MG63 (cell line): ENCODE results near the gene TSPAN14. TPM values are rescaled to one million over a fixed set of nuclear protein-coding genes. Genes with fewer than 3 reads are reported as not detected.
A peak's percentile ranks its signal among the peaks of the same experiment; 100 is the strongest.
"Not testable (repeated sequence)": the region's sequence is repeated elsewhere in the genome, so short reads cannot be mapped to it uniquely, and the experiment has no call there.

Source experiments
- DNase-seq: peaks from one replicate; pipeline ENCODE4 v3.0.0-alpha.2; 2020
- H3K27me3 ChIP-seq: fragments of 250-450 bp; sonication (Bioruptor Pico); 2 replicates; pipeline ENCODE4 v1.5.1; 2020; ENCODE audit warnings: mild to moderate bottlenecking, moderate library complexity
- H3K36me3 ChIP-seq: fragments of 250-450 bp; sonication (Bioruptor Pico); 2 replicates; pipeline ENCODE4 v1.5.1; 2020; ENCODE audit warnings: mild to moderate bottlenecking, moderate library complexity
- H3K4me3 ChIP-seq: fragments of 250-450 bp; sonication (Bioruptor Pico); 2 replicates; pipeline ENCODE4 v1.5.1; 2020; ENCODE audit warnings: mild to moderate bottlenecking, moderate library complexity
- H3K9me3 ChIP-seq: fragments of 250-450 bp; sonication (Bioruptor Pico); 2 replicates; pipeline ENCODE4 v1.5.1; 2020; ENCODE audit warnings: mild to moderate bottlenecking, moderate library complexity
- total RNA-seq: library from RNA; depleted of rRNA; stranded (reverse); fragments of >200 nt; shearing (Covaris generic); gene quantifications from 2 replicates; pipeline ENCODE4 v1.2.3, GENCODE V29; 2014; ENCODE audit warnings: low replicate concordance

TSPAN14 gene
- total RNA-seq, 1 experiment from 2014 or later, result 10.0 TPM

DNA sequence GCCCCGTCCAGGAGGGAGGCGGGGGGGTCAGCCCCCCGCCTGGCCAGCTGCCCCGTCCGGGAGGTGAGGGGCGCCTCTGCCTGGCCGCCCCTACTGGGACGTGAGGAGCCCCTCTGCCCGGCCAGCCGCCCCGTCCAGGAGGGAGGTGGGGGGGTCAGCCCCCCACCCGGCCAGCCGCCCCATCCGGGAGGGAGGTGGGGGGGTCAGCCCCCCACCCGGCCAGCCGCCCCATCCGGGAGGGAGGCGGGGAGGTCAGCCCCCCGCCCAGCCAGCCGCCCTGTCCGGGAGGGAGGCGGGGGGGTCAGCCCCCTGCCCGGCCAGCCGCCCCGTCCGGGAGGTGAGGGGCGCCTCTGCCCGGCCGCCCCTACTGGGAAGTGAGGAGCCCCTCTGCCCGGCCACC is 80.5 kb downstream of the TSPAN14 start:
- not testable (repeated sequence) for H3K36me3 ChIP-seq, H3K27me3 ChIP-seq, H3K9me3 ChIP-seq, DNase-seq, H3K4me3 ChIP-seq

DNA sequence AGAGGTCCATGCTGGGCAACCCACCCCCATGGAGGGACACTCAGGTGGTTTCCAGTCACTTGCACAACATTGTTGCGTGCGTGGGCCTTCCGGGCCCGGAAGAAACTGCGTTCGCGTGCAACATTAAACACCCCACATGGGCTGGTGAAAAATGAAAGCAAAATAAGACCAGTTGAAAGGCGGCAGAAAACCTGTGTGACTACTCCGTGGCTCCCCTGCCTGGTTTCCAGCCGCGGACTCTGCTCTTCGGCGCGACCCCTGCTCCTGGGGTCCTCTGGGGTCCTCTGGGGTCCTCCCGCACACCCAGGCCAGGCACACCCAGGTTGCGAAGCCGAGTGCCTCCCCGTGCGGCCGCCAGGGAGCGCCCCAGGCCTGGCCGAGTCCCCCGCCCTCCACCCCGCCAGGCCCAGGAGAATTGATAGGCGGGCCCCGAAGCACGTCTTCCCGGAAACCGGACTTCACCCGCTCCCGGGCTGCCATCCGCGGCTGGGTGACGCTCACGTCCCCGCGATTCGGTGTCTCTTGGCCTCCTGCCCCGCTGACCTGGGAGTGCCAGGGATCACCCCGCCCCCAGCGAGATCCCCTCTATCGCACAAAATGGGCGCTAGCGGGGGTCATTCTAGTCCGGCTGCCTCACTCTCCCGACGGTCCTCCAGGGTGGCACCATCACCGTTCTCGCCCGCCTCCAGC is 81.7 kb downstream of the TSPAN14 start:
- DNase-seq, result peak; percentile 75
- no peaks in the 10 kb centered on the region for H3K27me3 ChIP-seq
- peak overlapping the region; percentile 48 for H3K4me3 ChIP-seq
- no peaks in the 10 kb centered on the region for H3K9me3 ChIP-seq
- no peaks in the 10 kb centered on the region for H3K36me3 ChIP-seq

DNA sequence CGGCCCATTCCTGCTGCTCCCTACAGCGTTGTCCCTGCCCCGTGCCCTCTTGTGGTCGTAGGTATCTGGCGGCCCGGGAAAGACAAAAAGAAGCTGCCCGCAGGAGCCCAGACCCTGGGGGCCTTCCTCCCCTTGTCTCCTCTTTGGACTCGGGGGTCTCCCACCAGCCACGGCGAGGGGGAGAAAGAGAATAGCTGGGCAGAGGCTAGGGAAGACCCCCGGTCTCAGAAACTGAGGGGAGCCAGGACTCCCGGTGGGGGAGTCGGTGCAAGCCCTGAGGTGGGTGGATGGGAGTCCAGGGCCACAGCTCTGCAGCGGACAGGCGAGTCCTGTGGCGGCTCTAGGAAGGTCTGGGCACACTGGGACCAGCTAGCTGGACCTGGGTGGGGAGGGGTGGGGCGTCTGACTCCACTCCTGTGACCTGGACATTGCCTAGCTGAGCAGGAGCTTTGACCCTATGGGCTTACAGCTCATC is 82.3 kb downstream of the TSPAN14 start:
- Histone ChIP-seq H3K27me3 (no peaks in the 10 kb centered on the region), H3K4me3 (peak overlapping the region; percentile 48), H3K36me3 (no peaks in the 10 kb centered on the region), H3K9me3 (no peaks in the 10 kb centered on the region)
- no peak for DNase-seq

DNA sequence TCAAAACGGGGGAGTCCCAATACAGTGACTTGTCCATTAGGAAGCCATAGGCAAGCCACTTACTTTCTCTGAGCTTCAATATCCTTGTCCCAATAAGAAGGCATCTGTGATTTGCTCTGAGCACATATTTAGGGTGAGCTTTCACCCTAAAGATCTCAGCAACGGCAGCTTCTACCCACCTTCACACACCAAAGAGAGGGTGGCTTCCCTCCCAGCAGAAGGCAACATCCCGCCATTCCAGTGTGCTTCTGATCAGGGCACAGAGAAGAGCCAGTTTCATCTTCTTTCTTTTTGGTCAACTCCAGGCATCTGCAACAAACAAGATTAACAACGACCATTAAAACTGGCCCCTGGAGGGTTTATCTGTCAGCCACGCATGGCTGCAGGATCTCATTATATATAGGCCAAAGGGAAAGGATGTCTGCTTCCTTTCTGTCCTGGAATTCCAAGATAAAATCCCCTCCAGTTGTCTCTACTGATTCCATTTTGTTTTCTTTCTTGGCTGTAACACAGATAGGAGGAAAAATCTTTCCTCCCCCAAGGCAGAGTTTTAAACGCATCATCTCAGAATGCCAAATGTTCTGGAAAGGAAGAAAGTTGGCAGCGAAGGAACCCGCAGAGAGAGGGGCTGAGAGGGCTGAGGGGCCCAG is 83.1 kb downstream of the TSPAN14 start:
- Histone ChIP-seq H3K4me3 (no peak overlapping the region), H3K36me3 (no peaks in the 10 kb centered on the region), H3K27me3 (no peaks in the 10 kb centered on the region), H3K9me3 (no peaks in the 10 kb centered on the region)
- DNase-seq, result no peak

DNA sequence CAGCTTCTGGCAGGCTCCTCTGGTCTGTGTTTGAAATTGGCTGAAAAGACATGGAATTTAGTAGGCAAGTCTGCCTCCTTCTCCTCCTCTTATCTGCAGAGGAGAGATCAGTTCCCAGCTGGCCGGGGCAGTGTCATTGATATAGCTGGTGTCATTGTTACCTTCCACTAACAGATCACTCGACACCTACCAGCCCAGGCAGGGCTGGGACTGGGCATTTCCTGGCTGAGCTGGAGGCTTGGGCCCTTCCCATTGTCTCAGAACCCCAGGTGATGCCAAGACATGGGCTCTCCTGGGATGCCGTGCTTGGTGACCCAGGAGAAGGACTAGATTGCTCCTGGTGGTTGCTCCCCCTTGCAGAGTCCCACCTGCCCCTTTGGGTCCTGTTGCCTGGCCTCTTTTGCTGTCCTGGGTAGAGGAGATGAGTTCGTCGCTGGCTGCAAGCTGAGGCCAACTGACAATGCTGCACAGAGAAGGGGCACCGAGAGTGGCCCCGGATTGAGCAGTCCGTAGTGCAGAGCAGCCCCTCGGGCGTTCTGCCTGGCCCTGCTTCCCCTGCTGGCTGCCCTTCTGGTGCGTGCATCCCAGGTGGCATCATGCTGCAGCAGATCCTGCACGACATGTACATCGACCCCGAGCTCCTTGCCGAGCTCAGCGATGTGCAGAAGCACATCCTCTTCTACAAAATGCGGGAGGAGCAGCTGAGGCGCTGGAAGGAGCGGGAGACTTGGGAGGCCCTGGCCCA is 83.8 kb downstream of the TSPAN14 start, which contains the start of gene SH2D4B:
SH2D4B (plus strand) TSS at position 167 of the 745 bp plus-strand sequence; CDS start at position 597, 430 bp downstream.
- no peak for DNase-seq
- Histone ChIP-seq H3K9me3 (no peaks in the 10 kb centered on the region), H3K27me3 (no peaks in the 10 kb centered on the region), H3K36me3 (no peaks in the 10 kb centered on the region), H3K4me3 (no peak within 1 kb of the TSS)

DNA sequence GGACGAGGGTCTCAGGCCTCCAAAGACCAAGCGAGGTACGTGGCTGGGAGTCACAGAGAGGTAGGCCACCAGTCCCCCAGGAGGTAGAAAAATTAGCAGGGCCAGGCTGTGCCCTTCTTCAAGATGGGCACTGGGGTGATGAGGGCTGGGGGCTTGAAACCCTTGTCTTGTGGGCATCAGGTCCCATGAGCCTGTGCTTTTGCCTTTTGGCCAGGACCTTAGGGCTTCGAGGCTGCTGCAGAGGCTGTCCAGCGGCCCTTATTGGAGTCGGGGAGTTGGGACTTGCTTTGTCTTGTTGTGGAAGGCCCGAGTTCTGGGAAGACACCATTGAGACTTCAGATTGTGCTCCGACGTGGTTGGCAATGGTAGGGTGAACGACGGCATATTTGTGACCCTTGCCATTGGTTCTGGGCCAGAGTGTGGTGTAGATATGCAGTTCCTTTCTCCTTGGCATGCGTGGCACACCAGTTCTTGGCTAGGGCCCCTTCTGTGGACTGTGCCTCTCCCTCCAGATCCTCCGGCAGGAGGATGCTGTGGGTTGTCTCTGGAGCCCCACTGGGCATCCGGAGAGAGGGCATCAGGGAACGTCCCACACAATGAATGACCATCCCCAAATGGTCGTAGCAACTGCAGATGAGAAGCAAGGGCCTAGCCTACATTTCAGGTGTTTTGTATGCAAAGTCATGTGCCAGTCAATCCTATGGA is 84.5 kb downstream of the TSPAN14 start:
- DNase-seq, result no peak
- Histone ChIP-seq H3K9me3 (no peaks in the 10 kb centered on the region), H3K4me3 (no peak overlapping the region), H3K36me3 (no peaks in the 10 kb centered on the region), H3K27me3 (no peaks in the 10 kb centered on the region)

DNA sequence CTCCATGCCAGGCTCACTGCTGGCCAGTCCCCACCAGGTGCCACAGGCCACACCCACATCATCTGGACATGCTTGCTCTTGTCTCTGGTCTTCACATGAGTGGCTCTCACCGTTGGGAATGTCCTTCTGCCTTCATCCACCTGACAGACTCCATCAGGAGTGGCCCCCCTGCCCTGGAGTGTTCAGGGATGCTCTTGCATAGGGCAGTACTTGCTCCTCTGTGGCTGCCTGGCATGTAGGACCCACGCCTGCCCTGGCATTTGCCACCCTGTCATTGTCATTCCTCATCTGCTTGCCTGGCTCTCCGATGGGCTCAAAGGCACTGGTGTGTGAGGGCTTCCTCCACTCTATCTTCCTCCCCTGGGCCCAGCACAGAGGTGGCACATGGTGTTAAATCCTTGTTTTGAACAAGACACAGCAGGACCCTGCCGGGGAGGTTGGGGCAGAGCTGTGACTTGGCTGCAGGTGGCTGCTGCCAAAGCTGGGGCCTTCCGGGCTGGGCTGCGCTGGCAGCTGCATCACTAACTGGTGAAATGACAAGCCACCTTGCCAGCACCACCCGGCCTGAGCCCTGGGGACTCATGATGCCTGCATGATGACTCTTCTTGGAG is 85.4 kb downstream of the TSPAN14 start:
- no peaks in the 10 kb centered on the region for H3K9me3 ChIP-seq
- no peak overlapping the region for H3K4me3 ChIP-seq
- DNase-seq, result no peak

DNA sequence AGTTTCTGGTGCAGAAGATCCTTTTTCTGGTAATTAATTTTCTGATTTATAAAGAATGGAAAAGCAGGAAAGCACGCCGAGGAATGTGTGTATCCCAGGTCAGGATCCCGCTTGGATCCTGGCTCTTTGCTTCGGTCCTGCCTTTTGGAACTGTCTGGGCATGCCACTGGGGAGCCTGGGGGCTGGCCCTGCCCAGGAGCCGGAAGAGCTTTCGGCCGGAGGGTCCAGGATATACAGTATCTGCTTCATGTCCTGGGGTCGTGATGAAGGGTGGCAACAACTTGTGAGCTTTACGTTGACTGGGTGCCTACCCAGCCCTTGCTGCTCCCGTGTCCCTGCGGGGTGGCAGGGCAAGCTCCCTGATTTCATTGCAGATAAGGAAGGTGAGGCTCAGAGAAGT is 86.0 kb downstream of the TSPAN14 start:
- no peak for DNase-seq
- Histone ChIP-seq H3K36me3 (no peaks in the 10 kb centered on the region), H3K27me3 (no peaks in the 10 kb centered on the region), H3K9me3 (no peaks in the 10 kb centered on the region), H3K4me3 (no peak overlapping the region)

More for the DNA sequence above, 85.4 kb downstream of the TSPAN14 start:
- H3K36me3 ChIP-seq, result no peaks in the 10 kb centered on the region
- H3K27me3 ChIP-seq, result no peaks in the 10 kb centered on the region

DNA sequence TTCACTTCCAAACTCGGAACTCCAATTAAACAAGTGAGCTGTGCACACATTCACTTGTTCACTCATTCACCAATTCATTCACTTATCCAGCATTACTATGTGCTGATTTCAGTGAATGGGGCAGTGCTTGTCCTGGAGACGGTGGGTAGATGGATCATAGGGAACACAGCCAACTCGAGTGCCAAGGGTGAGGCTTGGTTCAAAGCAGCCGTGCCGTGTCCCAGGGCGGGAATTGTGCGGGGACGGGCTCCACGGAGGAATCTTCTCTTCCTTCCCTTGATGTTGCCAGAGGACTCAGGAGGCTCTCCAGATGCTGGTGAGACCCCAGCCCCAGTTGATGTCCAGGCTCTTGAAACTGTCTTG is 86.5 kb downstream of the TSPAN14 start:
- no peak for DNase-seq
- no peaks in the 10 kb centered on the region for H3K36me3 ChIP-seq
- H3K4me3 ChIP-seq, result no peak overlapping the region

DNA sequence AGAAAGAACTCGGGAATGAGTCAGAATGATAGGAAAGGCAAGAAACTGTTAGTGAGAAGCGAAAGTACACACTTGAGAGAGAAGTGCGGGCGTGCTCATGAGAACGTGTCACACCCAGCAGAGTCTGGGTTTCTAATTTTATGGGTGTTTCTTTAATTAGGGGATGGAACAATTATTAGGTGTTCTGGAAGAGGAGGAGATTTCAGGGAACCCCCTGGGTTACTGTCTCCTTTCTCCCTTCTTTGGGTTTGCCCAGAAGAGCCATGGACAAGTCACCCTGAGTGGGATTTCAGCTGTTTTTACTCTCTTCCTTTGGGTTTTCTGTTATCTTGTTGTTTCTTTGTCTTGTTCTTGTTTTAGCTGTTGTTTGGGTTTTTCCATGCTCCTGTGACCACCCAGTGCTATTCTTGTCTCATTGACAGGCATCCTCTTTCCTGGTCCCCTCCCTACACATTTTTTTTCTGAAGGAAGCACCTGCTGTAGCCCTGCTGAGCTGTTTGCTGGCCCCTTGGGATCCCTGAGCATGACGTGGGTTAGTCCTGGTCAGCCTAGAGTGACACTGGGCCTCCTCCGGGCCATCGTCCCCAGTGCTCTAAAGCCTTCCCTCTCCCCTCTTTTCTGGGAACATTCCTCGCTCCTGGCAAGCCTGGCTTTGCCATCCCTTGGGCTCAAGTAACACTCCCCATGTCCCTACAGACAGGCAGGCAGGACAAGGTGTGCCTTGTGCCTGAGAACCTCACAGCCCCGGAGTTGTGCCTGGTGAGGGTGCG is 87.1 kb downstream of the TSPAN14 start:
- Histone ChIP-seq H3K27me3 (no peaks in the 10 kb centered on the region), H3K9me3 (no peaks in the 10 kb centered on the region), H3K4me3 (no peak overlapping the region), H3K36me3 (no peaks in the 10 kb centered on the region)
- DNase-seq, result no peak

More for the DNA sequence above, 86.5 kb downstream of the TSPAN14 start:
- no peaks in the 10 kb centered on the region for H3K9me3 ChIP-seq
- no peaks in the 10 kb centered on the region for H3K27me3 ChIP-seq

DNA sequence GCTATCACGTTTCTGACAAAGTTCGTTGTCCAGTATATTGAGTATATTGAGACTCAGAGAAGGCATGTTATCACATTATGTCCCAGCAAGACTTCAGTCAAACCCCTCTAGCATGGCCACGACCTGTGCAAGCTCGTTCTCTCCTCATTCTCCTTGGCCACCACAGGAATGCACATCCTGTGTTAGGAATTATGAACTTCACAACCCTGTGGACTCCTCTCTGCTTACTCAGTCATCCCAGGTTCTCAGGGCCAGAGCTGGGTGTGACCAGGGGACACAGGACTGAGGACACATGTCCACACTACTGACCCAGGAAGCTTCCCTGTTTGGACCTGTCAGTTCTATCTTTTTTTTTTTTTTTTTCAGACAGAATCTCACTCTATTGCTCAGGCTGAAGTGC is 87.9 kb downstream of the TSPAN14 start:
- DNase-seq, result no peak
- no peaks in the 10 kb centered on the region for H3K27me3 ChIP-seq
- H3K36me3 ChIP-seq, result no peaks in the 10 kb centered on the region
- H3K9me3 ChIP-seq, result no peaks in the 10 kb centered on the region
- H3K4me3 ChIP-seq, result no peak overlapping the region

DNA sequence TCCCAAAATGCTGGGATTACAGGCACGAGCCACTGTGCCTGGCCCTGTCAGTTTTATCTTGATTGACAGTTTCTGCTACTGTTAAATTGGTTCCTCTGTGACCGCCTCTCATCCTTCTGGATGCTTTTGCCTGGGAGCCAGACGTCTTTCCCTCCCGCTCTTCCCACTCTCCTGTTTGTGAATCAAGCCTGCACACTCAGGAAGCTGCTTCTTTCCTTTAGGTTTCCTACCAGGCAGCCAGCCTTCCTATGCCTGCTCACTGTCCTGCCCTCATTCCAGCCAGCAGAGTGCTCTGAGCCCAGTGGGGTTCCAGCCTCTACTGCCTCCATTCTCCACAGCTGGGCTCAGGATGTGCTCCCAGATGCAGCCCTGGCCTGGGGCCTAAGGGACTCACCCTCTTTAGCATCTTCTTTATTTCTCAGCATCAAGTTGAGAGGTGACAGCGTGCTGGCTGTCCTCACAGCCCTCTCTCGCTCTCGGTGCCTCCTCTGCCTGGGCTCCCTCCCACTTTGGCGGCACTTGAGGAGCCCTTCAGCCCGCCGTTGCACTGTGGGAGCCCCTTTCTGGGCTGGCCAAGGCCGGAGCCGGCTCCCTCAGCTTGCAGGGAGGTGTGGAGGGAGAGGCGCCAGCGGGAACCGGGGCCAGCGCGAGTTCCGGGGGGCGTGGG is 88.7 kb downstream of the TSPAN14 start:
- no peaks in the 10 kb centered on the region for H3K9me3 ChIP-seq
- H3K36me3 ChIP-seq, result no peaks in the 10 kb centered on the region
- H3K27me3 ChIP-seq, result no peaks in the 10 kb centered on the region
- H3K4me3 ChIP-seq, result no peak overlapping the region
- DNase-seq, result no peak

DNA sequence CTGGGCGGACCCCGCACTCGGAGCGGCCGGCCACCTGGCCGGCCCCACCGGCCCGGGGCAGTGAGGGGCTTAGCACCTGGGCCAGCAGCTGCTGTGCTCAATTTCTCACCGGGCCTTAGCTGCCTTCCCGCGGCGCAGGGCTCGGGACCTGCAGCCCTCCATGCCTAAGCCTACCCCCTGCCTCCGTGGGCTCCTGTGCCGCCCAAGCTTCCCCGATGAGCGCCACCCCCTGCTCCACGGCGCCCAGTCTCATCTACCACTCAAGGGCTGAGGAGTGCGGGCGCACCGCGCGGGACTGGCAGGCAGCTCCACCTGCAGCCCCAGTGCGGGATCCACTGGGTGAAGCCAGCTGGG is 89.2 kb downstream of the TSPAN14 start:
- not testable (repeated sequence) for H3K4me3 ChIP-seq, DNase-seq, H3K27me3 ChIP-seq, H3K9me3 ChIP-seq, H3K36me3 ChIP-seq

DNA sequence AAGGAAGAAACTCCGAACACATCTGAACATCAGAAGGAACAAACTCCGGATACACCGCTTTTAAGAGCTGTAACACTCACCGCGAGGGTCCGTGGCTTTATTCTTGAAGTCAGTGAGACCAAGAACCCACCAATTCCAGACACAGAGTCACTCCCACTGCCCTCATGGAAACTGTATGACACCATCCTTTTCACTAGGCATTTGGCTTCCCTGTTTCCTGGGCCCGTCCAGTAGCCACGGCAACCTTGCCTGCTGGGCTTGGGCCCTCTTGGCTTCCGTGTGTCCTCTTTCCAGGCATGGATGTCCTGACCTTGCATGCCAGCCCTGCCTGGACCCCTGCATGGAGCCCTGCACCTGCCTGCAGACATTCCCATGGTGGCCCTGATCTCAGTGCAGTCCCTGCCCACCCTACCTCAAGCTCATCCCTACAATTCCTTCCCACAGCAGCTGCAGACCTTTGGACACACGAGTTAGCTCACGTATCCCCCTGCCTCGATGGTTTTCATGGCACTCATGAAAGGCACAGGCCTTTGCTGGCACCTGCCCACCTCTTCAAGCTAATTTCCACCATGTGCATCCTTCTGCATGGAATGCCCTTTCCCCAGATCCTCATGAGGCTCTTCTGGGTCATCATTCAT is 90.3 kb downstream of the TSPAN14 start:
- no peaks in the 10 kb centered on the region for H3K27me3 ChIP-seq
- DNase-seq, result no peak
- no peaks in the 10 kb centered on the region for H3K9me3 ChIP-seq
- H3K4me3 ChIP-seq, result no peak overlapping the region
- H3K36me3 ChIP-seq, result no peaks in the 10 kb centered on the region

DNA sequence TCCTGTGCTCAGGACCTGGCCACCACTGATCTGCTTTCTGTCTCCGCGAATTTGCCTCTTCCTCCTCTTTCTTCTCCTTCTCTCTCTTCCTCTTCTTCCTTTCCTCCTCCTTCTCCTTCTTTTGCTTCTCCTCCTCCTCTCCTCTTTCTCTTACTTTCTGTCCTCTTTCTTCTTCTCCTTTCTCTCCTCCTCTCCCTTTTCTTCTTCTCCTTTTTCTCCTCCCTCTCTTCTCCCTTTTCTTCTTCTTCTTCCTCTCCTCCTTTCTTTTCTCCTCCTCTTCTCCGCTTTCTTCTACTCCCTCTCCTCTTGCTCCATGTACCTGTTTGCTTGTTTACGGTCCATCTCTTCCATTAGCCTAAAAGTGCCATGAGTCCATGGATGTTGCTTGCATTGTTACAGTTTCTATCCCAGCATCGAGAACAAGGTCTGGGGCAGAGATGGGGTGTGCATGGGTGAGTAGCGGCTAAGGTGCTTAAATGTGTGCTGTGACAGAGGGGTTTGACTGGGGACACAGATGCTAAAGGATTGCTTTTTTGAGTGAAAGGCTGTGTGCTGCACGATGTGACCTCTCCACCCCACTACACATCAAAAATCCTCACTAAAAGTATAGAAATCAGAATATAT is 91.3 kb downstream of the TSPAN14 start:
- Histone ChIP-seq H3K9me3 (no peaks in the 10 kb centered on the region), H3K4me3 (no peak overlapping the region), H3K36me3 (no peaks in the 10 kb centered on the region), H3K27me3 (no peaks in the 10 kb centered on the region)
- no peak for DNase-seq
